ENCODE results near the gene GAA.
"Not testable (repeated sequence)": the region's sequence is repeated elsewhere in the genome, so short reads cannot be mapped to it uniquely, and the experiment has no call there.

GAA gene

GRCh38 chr17:80083136-80083661 lies 18.2 kb upstream of the GAA start:
- no peak for DNase-seq (ENCODE audit: low read depth in 2 of 2)

GRCh38 chr17:80084773-80085172 lies 16.6 kb upstream of the GAA start:
- no peak for DNase-seq (ENCODE audit: low read depth in 2 of 2)

DNA sequence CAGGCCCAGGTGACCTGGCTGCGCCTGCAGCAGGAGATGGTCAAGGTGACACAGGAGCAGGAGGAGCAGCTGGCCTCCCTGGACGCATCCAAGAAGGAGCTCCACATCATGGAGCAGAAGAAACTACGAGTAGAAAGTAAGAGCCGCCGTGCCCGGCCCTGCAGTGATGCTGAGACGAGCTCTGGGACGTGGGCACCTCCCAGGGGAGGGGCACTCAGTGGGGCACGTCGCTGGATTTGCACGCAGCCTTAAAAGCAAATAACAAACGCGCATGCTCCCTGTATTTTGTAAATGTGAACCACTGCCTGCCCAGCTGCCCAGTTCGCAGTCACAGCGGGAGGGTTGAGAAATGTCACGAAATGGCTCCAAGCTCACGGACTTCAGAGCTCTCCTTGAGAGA lies 15.3 kb upstream of the GAA start:
- no peak for DNase-seq (ENCODE audit: low read depth in 2 of 2)

GRCh38 chr17:80086616-80087015 lies 14.8 kb upstream of the GAA start:
- DNase-seq (ENCODE audit: low read depth in 2 of 2), result no peak

- no peak for DNase-seq (ENCODE audit: low read depth in 2 of 2)
These were observed 13.8 kb upstream of the GAA start for GRCh38 chr17:80087346-80088265.

DNA sequence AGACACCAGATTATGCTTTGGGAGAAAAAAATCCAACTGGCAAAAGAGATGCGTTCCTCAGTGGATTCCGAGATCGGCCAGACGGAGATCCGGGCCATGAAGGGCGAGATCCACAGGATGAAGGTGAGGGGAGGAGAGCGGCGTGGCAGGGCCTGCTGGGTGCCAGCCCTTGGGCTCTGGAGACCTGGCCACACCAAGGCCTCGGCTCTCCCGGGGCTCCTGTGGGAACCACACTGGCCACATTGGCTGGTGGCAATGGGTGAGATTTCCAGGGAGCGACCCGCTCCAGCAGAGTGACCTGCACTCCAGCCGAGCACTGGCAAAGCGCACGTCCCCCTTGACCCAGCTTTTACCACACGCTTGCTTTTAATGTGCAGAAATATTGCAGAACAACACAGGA lies 11.6 kb upstream of the GAA start:
- DNase-seq (ENCODE audit: low read depth in 2 of 2), result no peak

DNA sequence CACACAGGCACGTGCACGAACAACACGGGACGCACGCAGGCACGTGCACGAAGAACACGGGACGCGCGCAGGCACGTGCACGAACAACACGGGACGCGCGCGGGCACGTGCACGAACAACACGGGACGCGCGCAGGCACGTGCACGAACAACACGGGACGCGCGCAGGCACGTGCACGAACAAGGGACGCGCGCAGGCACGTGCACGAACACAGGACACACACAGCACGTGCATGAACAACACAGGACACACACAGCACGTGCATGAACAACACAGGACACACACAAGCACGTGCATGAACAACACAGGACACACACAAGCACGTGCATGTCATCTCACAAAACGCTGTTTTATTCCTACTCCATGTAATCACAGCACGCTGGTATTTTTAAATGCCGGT lies 11.2 kb upstream of the GAA start:
- DNase-seq (ENCODE audit: low read depth in 2 of 2), result not testable (repeated sequence)

- DNase-seq (ENCODE audit: low read depth in 2 of 2), result no peak
These were observed 10.0 kb upstream of the GAA start for GRCh38 chr17:80091376-80091775.

DNA sequence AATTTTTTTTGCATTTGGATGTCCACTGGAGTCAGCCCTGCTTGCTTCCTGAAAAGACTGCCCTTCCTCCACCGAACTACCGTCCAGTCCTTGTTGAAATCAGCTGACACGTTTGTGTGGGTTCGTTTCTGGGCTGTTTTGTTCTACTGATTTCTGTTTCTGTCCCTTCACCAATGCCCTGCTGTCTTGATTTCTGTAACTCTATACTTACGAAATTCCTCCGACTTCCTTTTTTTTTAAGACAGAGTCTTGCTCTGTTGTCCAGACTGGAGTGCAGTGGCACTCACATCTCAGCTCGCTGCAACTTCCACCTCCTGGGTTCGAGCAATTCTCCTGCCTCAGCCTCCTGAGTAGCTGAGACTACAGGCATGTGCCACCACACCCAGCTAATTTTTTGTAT lies 8.4 kb upstream of the GAA start:
- no peak for DNase-seq (ENCODE audit: low read depth in 2 of 2)

GRCh38 chr17:80095038-80095843 lies 6.1 kb upstream of the GAA start:
- no peak for DNase-seq (ENCODE audit: low read depth in 2 of 2)

GRCh38 chr17:80095844-80096475 lies 5.4 kb upstream of the GAA start:
- DNase-seq (ENCODE audit: low read depth in 2 of 2), result no peak

- DNase-seq (ENCODE audit: low read depth in 2 of 2), result no peak
These were observed 4.8 kb upstream of the GAA start for GRCh38 chr17:80096561-80097021.

- DNase-seq (ENCODE audit: low read depth in 2 of 2), result no peak
These were observed 4.2 kb upstream of the GAA start for GRCh38 chr17:80097127-80097621.

DNA sequence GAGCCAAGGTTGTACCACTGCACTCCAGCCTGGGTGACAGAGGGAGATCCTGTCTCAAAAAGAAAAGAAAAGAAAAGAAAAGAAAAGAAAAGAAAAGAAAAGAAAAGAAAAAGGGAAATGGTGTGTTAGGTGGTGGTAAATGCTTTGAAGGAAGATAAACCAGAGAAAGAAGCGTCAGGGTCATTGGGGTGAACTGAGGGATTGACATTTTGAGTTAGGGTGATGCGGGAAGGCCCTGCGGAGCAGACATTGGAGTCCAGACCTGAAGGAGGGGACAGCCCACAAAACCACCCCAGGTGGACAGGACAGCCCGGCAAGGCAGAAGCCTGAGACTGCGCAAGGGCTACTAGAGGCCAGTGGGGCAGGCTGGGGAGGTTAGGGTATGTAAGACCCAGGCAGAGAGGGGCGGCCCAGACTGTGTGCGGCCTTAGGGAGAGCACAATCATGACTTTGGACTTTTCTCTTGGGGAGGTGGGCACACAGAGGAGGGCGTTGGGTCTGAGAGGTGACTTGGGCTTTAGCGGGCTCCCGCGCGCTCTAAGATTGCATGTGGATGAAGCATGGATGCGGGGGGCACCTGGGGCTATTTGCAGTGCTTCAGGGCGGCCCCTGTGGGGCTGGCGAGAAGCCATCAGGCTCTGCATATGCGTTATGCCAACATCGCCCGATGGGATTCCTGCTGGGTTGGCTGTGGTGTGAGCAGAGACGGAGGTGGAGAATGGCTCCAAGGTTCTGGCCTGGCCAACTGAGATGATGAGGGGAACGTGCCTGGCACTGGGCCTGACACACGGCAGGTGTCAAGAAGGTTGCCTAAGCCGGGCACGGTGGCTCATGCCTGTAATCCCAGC lies 3.3 kb upstream of the GAA start:
- no peak for DNase-seq (ENCODE audit: low read depth in 2 of 2)

DNA sequence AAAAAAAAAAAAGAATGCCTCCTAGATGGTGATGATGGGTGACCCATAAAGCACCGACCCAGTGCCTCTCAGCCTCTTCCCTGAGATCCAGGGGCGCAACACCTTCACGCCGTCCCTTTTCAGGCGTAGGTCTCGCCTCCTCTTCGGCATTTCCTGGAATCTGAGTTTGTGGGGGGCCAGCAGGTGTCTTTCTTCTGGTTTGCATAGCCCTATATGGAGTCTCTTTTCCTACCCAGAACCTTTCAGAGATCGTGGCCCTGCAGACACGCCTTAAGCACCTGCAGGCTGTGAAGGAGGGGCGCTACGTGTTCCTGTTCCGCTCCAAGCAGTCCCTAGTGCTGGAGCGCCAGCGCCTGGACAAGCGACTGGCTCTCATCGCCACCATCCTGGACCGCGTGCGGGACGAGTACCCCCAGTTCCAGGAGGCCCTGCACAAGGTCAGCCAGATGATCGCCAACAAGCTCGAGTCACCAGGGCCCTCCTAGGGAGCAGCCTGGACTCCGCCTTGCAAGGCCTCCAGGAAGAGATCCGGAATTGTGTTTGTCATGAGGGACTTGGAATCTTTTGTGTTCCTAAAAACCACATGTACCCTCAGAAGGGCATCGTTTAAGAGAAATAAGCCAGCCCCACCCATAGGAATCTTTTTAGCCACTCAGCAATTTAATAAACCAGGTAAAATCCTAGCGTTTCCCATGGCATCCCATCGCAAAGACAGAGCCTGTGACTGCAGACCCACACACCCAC lies 1.9 kb upstream of the GAA start:
- no peak for DNase-seq (ENCODE audit: low read depth in 2 of 2)

GRCh38 chr17:80100035-80100323 lies 1.4 kb upstream of the GAA start:
- no peak for DNase-seq (ENCODE audit: low read depth in 2 of 2)

GRCh38 chr17:80101946-80102663 lies 724 bp downstream of the GAA start:
- DNase-seq (ENCODE audit: low read depth in 2 of 2), result no peak

GRCh38 chr17:80102664-80103448 lies 1.5 kb downstream of the GAA start:
- DNase-seq (ENCODE audit: low read depth in 2 of 2), result no peak
